ENCODE results near the gene OR10A3.

- TF ChIP-seq POLR2AphosphoS5 (IDR thresholded peaks at IDR 0.05; ENCODE audit: low read depth, low read length) (0 out of 2 replicates have a peak, but pooled peaks have one; percentile 21), TAF1 (IDR thresholded peaks at IDR 0.05; ENCODE audit: borderline replicate concordance, insufficient read depth, low read length) (no peak)
Observed at GRCh38 chr11:7890417-7891172, 50.9 kb downstream of the OR10A3 start.

Data from PFSK-1 (cell line).